GM13976 (cell line): Measurements from ENCODE around the gene MAP10.

Source experiments
- DNase-seq: peaks from one replicate; pipeline ENCODE4 v3.0.0; 2012; ENCODE audit warnings: low spot score
- CTCF ChIP-seq: IDR thresholded peaks from 2 replicates; pipeline ENCODE4 v1.5.1; 2012; ENCODE audit warnings: borderline replicate concordance, mild to moderate bottlenecking; ENCODE audit not compliant: insufficient read depth; ENCODE audit errors: extremely low read depth, missing control alignments, control extremely low read depth
- in situ Hi-C: fragments of 300-500 bp; cut with MboI; formaldehyde crosslinking; loops from one replicate; pipeline ENCODE4 v1.12.0; 2022; ENCODE audit warnings: low sequenced_read_pairs, mixed read lengths, inconsistent platforms; ENCODE audit not compliant: unreplicated experiment

MAP10 gene

DNA sequence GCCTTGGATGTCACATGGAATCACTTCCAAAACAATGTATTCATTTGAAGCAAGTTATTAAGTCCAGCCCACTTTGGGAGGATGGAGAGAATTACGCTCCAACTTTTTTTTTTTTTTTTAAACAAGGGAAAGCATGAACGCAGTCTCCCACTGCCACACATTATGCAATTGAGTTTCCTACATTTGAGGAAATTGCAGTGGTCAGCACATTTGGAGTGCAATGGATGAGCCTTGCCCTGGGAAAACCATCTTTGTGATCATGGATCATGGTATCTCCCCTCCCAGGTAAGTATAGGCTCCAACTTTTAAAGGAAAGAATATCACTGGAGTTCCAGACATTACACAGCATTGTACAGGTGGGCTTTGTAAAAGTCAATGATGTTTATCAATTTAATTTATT is 26.7 kb downstream of the MAP10 start:
- TF ChIP-seq CTCF: no peak
- in situ Hi-C loops: no loop called here
- no peak for DNase-seq

- in situ Hi-C loops: no loop called here
- no peak for DNase-seq
- TF ChIP-seq CTCF: no peak
Measured at GRCh38 chr1:232834066-232834465, 28.9 kb downstream of the MAP10 start.

DNA sequence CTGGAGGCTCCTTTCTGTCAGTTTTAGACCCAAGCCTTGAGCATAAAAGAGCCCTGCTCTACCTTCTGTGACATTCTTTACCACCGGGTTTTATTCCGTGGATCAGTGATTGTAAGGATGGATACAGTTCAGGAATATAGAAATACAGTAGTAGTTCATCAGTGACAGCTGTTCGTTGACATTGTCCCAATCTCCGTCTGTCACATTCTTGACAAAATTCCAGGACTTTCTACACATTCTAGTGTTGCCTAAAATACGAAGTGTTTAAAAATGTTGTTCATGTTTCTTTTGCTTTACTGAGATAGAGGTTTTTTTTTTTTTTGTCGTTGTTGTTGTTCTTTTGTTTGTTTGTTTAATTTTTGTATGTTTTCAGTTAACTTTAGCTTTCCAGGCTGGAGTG is 29.9 kb downstream of the MAP10 start:
- TF ChIP-seq CTCF: no peak
- no peak for DNase-seq
- in situ Hi-C loops: no loop called here

DNA sequence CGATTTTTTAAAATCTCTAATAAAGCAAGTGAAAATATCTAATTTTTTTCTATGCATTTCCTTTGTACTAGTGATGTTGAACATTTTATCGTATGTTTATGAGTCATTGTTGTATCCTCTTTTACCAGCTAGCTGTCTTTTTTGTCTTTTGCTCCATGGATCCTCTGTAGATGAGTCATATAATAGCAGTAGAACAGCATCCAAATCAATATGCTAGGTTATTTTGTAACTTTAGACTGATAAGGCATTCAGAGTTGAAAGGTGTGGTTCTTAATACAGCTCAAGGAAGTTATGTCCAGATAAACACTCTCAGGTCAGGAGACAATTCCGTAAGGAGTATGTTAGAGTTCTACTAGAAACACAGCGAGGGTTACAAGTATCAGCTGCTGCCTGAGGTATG is 31.9 kb downstream of the MAP10 start:
- in situ Hi-C loops: no loop called here
- no peak for TF ChIP-seq CTCF
- DNase-seq: no peak

DNA sequence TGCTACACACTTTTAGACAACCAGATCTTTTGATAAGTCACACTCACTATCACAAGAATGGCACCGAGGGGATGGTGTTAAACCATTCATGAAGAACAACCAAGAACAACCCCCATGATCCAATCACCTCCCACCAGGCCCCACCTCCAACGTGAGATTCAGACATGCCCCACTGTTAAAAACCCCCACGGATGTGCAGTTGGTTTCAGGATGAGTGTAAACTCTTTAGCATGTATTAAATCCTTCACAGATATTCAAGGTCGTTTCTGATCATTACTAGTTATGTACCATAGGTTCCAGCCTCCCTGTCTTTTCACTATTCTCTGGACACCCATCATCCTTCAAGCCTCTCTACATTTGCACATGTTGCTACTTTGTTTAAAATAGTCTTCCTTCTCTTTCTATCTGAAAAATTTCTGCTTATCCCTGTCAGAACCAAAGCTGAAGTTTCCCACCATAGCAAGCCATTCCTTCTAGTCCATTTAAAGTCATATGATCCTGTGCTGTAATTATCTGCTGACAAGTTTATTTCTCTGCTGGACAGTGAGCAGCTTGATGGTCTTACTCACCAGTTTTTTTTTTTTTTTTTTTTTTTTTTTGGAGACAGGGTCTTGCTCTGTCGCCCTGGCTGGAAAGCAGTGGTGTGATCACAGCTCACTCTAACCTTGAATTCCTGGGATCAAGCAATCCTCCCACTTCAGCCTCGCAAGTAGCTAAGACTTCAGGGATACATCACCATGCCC is 36.8 kb downstream of the MAP10 start:
- no peak for DNase-seq
- TF ChIP-seq CTCF: no peak

GRCh38 chr1:232844791-232845190 is 39.6 kb downstream of the MAP10 start:
- TF ChIP-seq CTCF: no peak
- no peak for DNase-seq
- in situ Hi-C loops: no loop called here

More for the DNA sequence above, 36.8 kb downstream of the MAP10 start:
- in situ Hi-C loops: no loop called here
